ENCODE measurements around the gene PVRIG.
A peak's percentile ranks its signal among the peaks of the same experiment; 100 is the strongest.
"Not testable (repeated sequence)": the region's sequence is repeated elsewhere in the genome, so short reads cannot be mapped to it uniquely, and the experiment has no call there.

PVRIG gene

DNA sequence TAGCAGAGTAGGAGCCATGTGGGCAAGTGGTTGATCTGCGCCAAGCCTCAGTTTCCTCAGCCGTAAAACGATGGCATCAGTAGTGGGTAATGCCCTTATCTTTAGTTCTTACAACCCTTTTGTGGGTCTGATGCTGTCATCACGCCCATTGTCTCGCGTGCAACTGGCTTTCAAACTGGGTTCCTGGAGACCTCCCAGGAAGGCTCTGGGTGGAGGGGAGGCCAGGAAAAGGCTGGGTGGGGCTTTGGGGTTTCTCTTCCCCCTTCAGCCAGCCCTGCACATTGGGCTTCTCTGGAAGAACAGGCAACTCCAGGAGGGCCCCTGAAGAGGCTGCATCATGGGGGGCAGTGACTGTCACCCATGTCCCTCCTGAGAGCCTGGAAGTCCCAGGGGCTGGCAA, 5.1 kb downstream of the PVRIG start:
- not testable (repeated sequence) for DNase-seq (ENCODE audit: low read depth in 2 of 3, low spot score in 1 of 3)

DNA sequence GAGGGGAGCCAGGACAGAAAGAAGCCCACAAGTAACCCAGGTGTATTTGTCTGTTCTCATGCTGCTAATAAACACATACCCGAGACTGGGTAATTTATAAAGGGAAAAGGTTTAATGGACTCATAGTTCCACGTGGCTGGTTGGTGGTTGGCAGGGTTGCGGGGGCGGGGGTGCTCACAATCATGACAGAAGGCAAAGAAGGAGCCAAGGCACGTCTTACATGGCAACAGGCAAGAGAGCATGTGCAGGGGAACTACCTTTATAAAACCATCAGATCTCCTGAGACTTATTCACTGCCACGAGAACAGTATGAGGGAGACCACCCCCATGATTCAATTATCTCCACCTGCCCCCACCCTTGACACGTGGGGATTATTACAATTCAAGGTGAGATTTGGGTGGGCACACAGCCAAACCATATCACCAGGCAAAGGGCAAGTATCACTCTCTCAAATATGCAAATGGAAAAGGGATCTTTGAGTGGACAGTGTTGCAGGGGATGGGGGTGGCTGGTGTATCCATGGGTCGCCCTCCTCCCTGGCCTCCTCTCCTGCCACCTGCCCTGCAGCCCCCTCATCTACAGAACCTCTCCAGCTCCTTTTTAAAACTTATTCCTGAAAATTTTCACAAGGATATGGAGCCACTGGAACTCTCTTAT, 15.0 kb downstream of the PVRIG start:
- peak in 1 of 3 donors; percentile 25 for DNase-seq (ENCODE audit: low read depth in 2 of 3, low spot score in 1 of 3)

DNA sequence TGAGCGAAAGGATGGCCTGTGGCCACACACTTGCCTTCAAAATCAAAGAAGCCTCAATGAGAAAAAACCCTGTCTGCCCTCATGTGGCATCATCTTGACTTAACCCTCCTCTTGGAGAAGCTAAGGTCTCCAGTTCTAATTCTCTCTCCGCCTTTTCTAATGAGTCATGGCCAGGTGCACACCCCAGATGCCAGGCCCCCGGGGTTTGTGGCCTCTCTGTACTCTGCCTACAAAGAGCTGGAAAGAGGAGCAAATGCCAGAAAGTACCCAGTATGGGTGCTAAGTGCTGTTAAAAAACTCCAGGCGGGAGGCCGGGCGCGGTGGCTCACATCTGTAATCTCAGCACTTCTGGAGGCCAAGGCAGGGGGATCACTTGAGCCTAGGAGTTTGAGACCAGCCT, 20.2 kb downstream of the PVRIG start:
- not testable (repeated sequence) for DNase-seq (ENCODE audit: low read depth in 2 of 3, low spot score in 1 of 3)

DNA sequence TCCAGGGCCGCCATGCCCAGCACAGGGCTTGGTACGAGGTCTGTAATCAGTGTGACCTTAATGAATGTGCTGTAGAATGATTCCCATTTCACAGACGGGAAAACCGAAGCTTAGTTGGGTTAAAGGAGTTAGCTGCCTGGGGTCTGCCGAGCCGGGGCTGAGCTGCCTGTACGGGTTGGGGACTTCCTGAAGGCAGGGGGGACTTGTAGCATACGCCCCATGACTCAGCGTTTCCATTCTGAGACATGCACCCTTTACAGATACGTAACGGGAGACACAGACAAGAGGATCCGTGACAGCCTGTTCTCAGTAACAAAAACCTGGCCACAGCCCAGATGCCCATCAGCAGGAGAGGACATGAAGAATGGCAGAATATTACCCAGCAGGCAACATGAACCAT, 23.6 kb downstream of the PVRIG start:
- peak; percentile 36 to 53 (median 42) for DNase-seq (ENCODE audit: low read depth in 2 of 3, low spot score in 1 of 3)

DNA sequence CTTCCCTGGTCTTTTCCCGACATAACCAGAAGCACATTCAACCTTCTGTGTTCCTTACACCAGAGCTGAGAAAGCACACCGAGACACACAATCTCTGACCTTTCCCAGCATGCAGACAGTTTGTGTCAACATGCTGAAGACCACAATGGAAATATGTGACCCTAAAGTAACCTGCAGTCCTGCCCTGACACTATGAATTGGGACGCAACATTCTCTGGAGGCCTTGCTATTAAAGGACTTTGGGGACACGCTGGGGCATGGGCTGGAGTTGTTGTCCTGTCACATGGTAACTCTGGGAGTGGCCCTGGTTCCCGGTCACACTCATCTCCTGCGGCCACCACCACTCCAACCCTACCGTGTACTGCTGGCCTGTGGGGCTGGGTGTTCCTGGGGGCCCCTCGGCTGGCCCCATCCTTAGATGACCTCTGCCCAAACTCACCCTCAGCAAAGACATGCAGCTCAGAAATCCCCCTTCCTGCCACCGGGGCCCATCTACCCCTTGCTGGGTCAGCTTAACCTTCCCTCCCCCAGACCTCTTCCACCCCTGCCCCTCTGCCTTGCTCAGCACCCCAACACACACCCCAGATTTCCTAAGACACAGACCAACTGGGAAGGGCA, 25.3 kb downstream of the PVRIG start:
- not testable (repeated sequence) for DNase-seq (ENCODE audit: low read depth in 2 of 3, low spot score in 1 of 3)

DNA sequence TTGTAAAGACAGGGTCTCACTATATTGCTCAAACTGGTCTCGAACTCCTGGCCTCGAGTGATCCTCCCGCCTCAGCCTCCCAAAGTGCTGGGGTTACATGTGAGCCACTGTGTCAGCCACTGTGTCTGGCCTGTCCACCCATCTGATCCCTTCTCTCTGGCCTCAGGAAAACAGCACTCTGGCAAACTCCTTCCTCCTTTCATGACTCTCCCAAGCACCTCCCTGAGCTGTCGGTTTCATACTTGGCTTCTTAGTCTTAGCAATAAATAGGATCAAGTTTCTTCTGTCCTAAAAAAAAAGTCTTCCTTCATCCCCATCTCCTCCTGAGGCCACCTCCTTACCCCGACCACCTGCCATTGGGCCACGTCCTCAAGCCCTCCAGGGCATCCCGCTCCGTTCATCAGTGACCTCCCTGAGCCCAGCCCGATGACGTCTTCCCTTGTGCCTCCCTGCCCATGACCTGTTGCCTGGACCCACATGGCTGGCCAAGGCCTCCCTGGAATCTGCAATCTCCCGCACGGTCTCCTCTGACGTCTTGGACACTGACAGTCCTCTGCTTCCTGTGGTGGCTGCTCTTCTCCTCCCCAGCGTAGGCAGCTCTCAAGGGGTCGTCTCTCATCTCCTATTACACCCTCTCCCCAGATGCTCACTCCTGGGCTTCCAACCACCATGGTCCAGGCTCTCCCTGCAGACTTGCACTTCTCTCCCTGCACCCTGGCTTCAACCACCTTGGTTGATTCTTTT, 26.5 kb downstream of the PVRIG start:
- not testable (repeated sequence) for DNase-seq (ENCODE audit: low read depth in 2 of 3, low spot score in 1 of 3)

DNA sequence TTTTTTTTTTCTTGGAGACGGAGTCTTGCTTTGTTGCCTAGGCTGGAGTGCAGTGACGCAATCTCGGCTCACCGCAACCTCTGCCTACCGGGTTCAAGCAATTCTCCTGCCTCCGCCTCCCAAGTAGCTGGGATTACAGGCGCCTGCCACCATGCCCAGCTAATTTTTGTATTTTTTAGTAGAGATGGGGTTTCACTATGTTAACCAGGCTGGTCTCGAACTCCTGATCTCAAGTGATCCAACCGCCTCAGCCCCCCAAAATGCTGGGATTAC, 27.1 kb downstream of the PVRIG start:
- DNase-seq (ENCODE audit: low read depth in 2 of 3, low spot score in 1 of 3): not testable (repeated sequence)

DNA sequence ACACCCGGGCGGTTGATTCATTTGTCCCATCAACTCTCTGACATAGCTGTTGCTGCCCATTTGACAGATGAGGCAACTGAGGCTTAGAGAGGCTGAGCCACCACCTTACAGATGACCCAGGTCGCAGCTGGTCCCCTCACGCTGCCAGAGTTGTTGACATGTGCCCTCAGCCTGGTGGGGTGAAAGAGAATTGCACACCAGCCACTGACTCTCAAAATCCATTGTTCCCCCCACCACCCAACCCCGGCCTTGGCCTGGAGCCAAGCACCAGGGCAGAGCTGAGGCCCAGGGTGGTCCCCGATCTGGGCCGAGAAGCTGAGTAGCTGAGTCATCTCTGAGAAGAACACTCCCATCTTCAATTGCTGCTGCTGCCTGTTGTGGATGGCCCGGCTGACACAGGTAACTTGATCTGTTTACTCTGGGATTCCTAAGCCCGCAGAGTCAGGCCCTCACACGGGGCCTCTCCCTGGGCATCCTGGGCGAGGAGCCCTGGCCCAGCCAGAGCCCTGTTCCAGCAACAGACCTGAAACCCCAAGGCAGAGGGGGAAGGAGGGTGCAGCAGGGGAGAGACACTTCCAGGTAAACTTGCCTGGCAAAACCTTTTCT, 27.5 kb downstream of the PVRIG start:
- DNase-seq (ENCODE audit: low read depth in 2 of 3, low spot score in 1 of 3): no peak

DNA sequence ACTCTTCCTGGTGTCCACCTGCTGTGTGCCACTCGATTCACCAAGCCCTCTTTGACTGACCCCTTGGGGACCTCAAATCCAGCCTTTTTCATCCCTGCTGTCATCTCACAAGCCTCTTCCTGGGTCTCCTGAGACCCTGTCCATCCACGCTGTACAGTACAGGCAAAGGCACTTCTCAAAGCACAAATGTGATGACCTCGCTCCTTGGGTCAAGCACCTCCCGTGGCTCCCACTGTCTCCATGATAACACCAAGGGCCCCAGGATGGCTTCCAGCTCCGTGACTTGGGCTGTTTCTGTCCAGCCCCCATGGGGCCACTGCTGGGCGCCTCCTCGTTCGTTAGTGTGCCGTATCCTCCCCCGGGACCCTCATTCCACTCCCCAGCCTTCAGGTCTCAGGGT, 28.7 kb downstream of the PVRIG start:
- no peak for DNase-seq (ENCODE audit: low read depth in 2 of 3, low spot score in 1 of 3)

DNA sequence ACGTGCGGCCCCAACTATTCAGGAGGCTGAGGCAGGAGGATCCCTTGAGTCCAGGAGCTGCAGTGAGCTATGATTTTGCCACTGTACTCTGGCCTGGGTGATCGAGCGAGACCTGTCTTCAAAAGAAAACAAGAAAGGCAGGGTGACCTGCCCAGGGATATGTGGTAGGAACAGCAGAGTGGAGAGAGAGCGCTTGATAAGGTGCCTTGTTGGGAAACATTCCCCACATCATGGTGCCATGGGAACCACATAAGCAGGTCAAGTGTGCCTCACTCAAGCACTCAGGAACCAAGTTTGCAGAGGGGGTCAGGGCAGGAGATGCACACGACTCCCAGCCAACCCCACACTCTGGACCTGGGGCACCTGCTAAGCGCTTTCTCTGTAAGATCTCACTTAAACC, 37.3 kb downstream of the PVRIG start:
- DNase-seq (ENCODE audit: low read depth in 2 of 3, low spot score in 1 of 3): no peak

DNA sequence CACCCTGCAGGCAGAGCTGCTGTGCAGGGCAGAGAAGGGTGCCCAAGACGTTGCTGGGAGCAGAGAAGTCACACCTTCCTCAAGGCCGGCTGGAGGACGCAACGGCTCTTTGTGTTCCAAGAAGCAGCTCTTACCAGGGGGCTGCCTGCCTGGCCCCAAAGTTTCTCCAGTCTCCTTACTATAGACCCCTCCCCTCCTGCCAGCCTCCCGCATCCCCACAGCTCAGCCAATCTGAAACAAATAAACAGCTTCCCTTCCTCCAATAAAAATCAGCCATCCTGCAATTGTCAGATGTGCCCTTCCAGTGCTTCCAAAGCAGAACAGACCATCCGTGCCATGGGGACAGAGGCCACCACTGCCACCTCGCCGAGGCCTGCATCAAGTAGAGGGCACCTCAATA, 40.2 kb downstream of the PVRIG start:
- DNase-seq (ENCODE audit: low read depth in 2 of 3, low spot score in 1 of 3): not testable (repeated sequence)

DNA sequence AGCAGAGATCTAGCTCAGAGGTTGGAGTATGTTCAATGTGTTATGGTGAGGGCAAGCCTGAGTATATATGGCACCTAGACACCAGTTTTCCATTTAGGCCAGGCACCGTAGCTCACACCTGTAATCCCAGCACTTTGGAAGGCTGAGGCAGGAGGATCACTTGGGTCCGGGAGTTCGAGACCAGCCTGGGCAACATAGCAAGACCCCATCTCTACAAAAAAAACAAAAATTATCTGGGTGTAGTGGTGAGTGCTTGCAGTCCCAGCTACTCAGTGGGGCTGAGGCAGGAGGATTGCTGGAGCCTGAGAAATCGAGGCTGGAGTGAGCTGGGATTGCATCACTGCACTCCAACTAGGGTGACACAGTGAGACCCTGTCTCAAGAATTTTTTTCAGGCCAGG, 43.1 kb downstream of the PVRIG start:
- DNase-seq (ENCODE audit: low read depth in 2 of 3, low spot score in 1 of 3): not testable (repeated sequence)

DNA sequence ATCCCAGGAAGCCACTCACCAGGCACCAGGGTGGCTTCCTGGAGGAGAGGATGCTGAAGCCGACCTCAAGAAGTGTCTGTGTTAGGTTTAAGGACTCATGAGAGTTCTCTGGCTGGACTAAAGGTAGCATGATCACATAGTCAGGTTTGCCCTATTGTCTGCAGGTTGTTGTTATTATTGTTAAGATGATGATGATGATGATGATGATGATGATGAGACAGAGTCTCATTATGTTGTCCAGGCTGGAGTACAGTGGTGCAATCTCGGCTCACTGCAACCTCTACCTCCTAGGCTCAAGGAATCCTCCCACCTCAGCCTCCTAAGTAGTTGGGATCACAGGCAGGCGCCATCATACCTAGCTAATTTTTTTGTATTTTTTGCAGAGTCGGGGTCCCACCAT, 44.5 kb downstream of the PVRIG start:
- DNase-seq (ENCODE audit: low read depth in 2 of 3, low spot score in 1 of 3): not testable (repeated sequence)

DNA sequence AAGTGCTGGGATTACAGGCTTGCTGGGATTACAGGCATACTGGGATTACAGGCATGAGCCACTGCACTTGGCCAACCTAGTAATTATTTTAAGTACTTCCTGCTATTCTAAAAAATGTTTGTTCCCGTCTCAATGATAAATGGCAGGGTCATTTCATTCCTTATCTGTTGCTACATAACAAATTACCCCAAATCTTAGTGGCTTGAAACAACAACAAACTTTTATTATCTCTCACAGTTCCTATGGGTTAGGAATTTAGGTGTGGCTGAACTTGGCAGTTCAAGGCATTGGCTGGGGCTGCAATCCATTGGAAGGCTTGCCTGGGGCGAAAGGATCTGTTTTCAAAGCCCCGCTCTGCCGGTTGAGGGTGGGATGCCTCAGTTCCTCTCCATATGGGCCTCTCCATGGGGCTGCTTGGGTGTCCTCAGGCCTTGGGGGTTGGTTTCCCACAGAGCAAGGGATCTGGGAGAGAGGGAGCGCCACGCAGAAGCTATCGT, 45.0 kb downstream of the PVRIG start:
- not testable (repeated sequence) for DNase-seq (ENCODE audit: low read depth in 2 of 3, low spot score in 1 of 3)

DNA sequence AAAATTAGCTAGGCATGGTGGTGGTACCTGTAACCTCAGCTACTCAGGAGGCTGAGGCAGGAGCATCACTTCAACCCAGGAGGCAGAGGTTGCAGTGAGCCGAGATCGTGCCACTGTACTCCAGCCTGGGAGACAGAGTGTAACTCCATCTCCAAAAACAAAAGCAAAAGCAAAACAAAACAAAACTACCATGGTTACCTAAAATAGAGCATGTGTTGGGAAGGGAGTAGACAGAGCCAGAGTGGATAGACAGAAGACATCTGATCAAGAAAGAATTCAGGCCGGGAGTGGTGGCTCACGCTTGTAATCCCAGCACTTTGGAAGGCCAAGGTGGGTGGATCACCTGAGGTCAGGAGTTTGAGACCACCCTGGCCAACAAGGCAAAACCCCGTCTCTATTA, 46.1 kb downstream of the PVRIG start:
- not testable (repeated sequence) for DNase-seq (ENCODE audit: low read depth in 2 of 3, low spot score in 1 of 3)

DNA sequence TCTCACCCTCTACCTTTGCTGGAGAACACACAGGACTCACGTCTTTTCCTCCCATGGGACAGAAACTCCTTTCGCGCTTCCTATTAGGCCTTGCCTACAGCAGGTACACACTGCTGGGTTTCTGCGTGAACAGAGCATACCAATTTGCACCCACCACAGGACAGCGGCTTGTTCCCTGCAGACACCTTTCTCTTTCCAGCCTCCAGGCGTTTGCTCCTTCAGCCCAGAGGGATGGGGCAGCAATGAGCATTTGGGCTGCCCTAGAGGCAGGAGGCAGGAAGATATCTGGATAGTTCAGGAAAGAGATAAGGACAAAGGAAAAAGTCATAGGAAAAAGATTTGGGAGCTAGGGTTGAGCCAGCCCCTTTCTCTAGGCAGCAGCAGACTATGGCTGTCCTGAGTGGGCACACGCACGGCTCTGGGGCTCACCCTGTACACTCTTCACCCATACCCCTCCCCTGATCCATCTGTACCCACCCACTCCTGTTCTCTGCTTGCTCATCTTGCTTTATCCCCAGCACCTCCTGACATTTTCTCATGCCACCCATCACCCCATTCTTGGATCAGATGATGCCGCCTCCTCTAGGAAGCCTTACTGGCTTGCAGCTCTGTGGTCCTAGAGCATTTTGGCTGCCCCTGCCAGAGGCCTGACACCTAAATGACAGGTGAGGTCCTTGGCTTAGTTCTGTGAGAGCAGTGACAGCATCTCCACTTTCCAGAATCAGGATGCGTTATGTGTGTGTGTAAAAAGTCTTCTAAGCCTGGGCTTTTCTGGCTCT, 47.0 kb downstream of the PVRIG start:
- DNase-seq (ENCODE audit: low read depth in 2 of 3, low spot score in 1 of 3): no peak

DNA sequence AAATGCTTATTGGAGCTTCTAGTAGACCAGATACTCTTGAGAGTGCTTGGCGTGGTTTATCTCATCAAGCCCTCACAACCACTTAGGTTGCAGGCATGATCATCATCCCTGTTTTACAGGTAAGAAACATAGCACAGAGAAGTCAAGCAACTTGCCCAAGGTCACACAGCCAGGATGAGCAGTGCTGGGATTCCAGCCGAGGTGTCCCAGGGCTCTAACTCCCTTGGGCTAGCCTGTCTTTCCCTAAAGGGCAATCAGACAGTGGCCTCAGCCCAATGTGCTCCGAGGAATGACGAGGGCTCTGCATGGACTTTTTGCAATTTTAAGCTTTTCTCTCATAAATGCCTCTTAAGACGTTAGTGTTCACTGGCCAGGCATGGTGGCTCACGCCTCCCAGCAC, 47.9 kb downstream of the PVRIG start:
- no peak for DNase-seq (ENCODE audit: low read depth in 2 of 3, low spot score in 1 of 3)

DNA sequence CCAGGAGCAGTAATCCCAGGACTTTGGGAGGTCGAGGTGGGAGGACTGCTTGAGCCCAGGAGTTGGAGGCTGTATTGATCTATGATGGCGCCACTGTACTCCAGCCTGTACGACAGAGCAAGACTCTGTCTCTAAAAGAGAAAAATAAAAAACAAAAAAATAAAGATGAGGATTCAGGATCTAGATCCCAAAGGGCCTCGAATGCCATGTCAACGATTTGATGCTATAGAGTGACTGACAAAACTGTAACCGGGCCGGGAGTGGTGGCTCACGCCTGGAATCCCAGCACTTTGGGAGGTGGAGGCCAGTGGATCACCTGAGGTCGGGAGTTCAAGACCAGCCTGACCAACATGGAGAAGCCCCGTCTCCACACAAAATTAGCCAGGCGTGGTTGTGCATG, 49.1 kb downstream of the PVRIG start:
- not testable (repeated sequence) for DNase-seq (ENCODE audit: low read depth in 2 of 3, low spot score in 1 of 3)

DNA sequence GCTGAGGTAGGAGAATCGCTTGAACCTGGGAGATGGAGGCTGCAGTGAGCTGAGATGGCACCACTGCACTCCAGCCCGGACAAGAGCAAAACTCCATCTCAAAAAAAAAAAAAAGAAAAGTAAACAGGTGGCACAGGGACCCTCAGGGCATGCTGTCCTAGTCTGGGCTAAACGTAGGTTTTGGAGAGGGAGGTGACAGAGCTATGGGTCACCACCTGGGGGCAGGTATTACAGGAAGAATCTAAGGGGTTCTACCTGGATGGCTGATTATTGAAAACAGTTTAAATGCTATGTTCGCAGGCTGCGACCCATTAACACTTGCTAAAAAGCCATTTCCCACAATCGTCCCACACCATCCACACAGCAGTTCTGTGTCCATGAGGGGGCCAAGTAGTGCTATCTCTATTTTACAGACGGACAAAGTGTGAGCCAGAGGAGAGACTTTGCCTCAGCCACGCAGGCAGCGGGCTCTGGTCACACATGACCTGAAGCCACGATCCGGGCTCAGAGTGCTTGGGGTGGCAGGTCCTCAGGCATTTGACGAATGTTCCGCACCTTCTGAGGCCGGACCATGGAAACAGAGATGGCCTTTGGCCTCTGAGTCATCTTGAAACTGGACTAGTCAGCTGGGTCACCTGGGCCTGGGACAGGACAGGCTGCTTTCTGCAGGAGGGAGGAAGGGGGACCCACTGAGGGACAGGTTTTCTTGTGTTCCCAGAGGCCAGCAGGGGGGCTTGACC, 49.7 kb downstream of the PVRIG start:
- not testable (repeated sequence) for DNase-seq (ENCODE audit: low read depth in 2 of 3, low spot score in 1 of 3)
